K562 (cell line): ENCODE results near the gene POPDC2. TPM values are rescaled to one million over a fixed set of nuclear protein-coding genes. Genes with fewer than 3 reads are reported as not detected.

ENCODE experiments used
- ARHGAP35 ChIP-seq: fragments of 450-650 bp; IDR thresholded peaks from 2 replicates; pipeline ENCODE4 v1.6.1; 2018; ENCODE audit not compliant: partially characterized antibody
- CBX2 ChIP-seq: fragments of 200-600 bp; sonication (generic); IDR thresholded peaks from one replicate; pipeline ENCODE4 v1.6.1; 2012; ENCODE audit warnings: mild to moderate bottlenecking, low read length, inconsistent platforms; ENCODE audit not compliant: insufficient read depth, poor library complexity, severe bottlenecking
- HDAC6 ChIP-seq: IDR thresholded peaks from 2 replicates; pipeline ENCODE4 v1.6.1; 2012; ENCODE audit warnings: low read depth, mild to moderate bottlenecking, control low read depth, inconsistent platforms, low read length, moderate library complexity
- LARP7 ChIP-seq: fragments of 450-650 bp; IDR thresholded peaks from 2 replicates; pipeline ENCODE4 v1.6.1; 2016
- POU5F1 ChIP-seq: fragments of 150-350 bp; IDR thresholded peaks from 2 replicates; pipeline ENCODE4 v1.6.1; 2014; ENCODE audit warnings: borderline replicate concordance, low read length, low read depth, mild to moderate bottlenecking; ENCODE audit not compliant: partially characterized antibody
- SMARCC2 ChIP-seq: fragments of 450-650 bp; IDR thresholded peaks from 2 replicates; pipeline ENCODE4 v1.6.1; 2017; ENCODE audit warnings: antibody characterized with exemption, moderate library complexity, mild to moderate bottlenecking, low read depth
- TAF15 ChIP-seq: fragments of 200-400 bp; formaldehyde crosslinking; IDR thresholded peaks from 2 replicates; pipeline ENCODE4 v1.6.1; 2017; ENCODE audit warnings: mild to moderate bottlenecking, low read depth, low read length, moderate library complexity
- TFAM ChIP-seq: fragments of 250-450 bp; sonication (Bioruptor Pico); conservative IDR thresholded peaks from 2 replicates; pipeline ENCODE4 v1.5.0; 2021; ENCODE audit warnings: mild to moderate bottlenecking, moderate library complexity
- polyA plus RNA-seq, 8 experiments: library from polyadenylated mRNA; depleted of rRNA in 4 of 8; stranded (reverse) in 5 of 8; unstranded in 3 of 8; fragments of >200 nt; fragmentation: Nextera tagmentation in 2 of 8; fragmentation: Illumina TruSeq in 1 of 8; extraction: Ambion mirVana in 2 of 8; extraction: Trizol in 1 of 8; gene quantifications; 2 replicates each; pipeline versions ENCODE4 v1.2.1 to v1.2.3, GENCODE V29; 2011 to 2014; ENCODE audit warnings: inconsistent platforms in 1 of 8, missing spikeins in 1 of 8
- total RNA-seq, 7 experiments: library from RNA; depleted of rRNA in 6 of 7; stranded (reverse); fragments of >200 nt in 6 of 7; fragmentation: Illumina TruSeq in 2 of 7; extraction: Trizol in 2 of 7; gene quantifications; 2 replicates each; pipeline versions ENCODE4 v1.2.1 to v1.2.3, GENCODE V29; 2011 to 2021; ENCODE audit warnings: low replicate concordance in 1 of 7
- TF ChIP-seq, protein P1 (sequence below): fragments of 450-650 bp; IDR thresholded peaks from 2 replicates; pipeline ENCODE4 v1.6.1; 2016; ENCODE audit warnings: mild to moderate bottlenecking, moderate library complexity
- TF ChIP-seq, protein P2 (sequence below): fragments of 250-450 bp; sonication (Bioruptor Pico); IDR thresholded peaks from 2 replicates; pipeline ENCODE4 v1.4.0; 2020; ENCODE audit warnings: mild to moderate bottlenecking, moderate library complexity

POPDC2 gene
- total and polyA plus RNA-seq, 9 of the 15 experiments (the other 6 are each of a cell fraction or from before 2014, with no cell fraction given): 0.08 to 0.32 (median 0.13) TPM; not detected in 4

DNA sequence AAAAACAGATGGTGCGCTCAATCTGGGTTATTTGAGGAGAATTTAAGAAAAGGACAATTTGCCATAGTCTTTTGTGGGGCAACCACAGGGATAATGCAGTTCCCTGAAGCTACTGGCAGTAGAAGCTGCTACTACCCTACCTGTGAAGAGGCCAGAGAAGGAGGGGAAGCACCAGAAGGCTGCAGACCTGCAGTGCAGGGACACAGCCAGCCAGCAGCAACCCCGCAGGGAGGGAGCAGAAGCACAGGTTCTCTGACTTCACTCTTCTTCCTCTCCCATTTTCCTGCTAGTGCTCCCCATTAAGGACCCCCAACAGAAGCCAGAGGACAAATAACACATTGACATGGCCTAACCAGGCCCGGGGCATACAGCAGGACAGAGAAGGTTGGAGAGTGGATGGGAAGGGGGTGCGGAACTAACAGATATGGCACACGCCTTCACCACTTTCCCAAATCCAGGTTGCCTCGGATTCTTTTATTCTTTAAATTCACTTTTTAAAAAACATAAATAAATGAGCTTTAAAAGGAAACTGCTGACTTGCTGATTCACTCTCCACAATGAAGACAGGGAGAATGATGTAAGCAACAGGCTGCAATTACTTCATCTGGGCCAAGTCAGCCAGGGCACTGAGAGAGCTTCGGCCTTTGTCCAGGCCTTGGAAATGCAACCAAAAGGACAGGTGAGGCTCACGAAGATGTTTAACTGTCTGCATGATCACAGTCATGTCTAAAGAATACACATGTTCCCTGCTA lies 30.1 kb downstream of the POPDC2 start (continued):
- TF ChIP-seq, protein P1, sequence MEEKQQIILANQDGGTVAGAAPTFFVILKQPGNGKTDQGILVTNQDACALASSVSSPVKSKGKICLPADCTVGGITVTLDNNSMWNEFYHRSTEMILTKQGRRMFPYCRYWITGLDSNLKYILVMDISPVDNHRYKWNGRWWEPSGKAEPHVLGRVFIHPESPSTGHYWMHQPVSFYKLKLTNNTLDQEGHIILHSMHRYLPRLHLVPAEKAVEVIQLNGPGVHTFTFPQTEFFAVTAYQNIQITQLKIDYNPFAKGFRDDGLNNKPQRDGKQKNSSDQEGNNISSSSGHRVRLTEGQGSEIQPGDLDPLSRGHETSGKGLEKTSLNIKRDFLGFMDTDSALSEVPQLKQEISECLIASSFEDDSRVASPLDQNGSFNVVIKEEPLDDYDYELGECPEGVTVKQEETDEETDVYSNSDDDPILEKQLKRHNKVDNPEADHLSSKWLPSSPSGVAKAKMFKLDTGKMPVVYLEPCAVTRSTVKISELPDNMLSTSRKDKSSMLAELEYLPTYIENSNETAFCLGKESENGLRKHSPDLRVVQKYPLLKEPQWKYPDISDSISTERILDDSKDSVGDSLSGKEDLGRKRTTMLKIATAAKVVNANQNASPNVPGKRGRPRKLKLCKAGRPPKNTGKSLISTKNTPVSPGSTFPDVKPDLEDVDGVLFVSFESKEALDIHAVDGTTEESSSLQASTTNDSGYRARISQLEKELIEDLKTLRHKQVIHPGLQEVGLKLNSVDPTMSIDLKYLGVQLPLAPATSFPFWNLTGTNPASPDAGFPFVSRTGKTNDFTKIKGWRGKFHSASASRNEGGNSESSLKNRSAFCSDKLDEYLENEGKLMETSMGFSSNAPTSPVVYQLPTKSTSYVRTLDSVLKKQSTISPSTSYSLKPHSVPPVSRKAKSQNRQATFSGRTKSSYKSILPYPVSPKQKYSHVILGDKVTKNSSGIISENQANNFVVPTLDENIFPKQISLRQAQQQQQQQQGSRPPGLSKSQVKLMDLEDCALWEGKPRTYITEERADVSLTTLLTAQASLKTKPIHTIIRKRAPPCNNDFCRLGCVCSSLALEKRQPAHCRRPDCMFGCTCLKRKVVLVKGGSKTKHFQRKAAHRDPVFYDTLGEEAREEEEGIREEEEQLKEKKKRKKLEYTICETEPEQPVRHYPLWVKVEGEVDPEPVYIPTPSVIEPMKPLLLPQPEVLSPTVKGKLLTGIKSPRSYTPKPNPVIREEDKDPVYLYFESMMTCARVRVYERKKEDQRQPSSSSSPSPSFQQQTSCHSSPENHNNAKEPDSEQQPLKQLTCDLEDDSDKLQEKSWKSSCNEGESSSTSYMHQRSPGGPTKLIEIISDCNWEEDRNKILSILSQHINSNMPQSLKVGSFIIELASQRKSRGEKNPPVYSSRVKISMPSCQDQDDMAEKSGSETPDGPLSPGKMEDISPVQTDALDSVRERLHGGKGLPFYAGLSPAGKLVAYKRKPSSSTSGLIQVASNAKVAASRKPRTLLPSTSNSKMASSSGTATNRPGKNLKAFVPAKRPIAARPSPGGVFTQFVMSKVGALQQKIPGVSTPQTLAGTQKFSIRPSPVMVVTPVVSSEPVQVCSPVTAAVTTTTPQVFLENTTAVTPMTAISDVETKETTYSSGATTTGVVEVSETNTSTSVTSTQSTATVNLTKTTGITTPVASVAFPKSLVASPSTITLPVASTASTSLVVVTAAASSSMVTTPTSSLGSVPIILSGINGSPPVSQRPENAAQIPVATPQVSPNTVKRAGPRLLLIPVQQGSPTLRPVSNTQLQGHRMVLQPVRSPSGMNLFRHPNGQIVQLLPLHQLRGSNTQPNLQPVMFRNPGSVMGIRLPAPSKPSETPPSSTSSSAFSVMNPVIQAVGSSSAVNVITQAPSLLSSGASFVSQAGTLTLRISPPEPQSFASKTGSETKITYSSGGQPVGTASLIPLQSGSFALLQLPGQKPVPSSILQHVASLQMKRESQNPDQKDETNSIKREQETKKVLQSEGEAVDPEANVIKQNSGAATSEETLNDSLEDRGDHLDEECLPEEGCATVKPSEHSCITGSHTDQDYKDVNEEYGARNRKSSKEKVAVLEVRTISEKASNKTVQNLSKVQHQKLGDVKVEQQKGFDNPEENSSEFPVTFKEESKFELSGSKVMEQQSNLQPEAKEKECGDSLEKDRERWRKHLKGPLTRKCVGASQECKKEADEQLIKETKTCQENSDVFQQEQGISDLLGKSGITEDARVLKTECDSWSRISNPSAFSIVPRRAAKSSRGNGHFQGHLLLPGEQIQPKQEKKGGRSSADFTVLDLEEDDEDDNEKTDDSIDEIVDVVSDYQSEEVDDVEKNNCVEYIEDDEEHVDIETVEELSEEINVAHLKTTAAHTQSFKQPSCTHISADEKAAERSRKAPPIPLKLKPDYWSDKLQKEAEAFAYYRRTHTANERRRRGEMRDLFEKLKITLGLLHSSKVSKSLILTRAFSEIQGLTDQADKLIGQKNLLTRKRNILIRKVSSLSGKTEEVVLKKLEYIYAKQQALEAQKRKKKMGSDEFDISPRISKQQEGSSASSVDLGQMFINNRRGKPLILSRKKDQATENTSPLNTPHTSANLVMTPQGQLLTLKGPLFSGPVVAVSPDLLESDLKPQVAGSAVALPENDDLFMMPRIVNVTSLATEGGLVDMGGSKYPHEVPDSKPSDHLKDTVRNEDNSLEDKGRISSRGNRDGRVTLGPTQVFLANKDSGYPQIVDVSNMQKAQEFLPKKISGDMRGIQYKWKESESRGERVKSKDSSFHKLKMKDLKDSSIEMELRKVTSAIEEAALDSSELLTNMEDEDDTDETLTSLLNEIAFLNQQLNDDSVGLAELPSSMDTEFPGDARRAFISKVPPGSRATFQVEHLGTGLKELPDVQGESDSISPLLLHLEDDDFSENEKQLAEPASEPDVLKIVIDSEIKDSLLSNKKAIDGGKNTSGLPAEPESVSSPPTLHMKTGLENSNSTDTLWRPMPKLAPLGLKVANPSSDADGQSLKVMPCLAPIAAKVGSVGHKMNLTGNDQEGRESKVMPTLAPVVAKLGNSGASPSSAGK: no peak
- TF ChIP-seq TAF15 (no peak), CBX2 (no peak), HDAC6 (no peak), ARHGAP35 (no peak), POU5F1 (no peak), LARP7 (no peak), SMARCC2 (no peak), TFAM (CRISPR knock-in tag) (no peak)
- TF ChIP-seq, protein P2, sequence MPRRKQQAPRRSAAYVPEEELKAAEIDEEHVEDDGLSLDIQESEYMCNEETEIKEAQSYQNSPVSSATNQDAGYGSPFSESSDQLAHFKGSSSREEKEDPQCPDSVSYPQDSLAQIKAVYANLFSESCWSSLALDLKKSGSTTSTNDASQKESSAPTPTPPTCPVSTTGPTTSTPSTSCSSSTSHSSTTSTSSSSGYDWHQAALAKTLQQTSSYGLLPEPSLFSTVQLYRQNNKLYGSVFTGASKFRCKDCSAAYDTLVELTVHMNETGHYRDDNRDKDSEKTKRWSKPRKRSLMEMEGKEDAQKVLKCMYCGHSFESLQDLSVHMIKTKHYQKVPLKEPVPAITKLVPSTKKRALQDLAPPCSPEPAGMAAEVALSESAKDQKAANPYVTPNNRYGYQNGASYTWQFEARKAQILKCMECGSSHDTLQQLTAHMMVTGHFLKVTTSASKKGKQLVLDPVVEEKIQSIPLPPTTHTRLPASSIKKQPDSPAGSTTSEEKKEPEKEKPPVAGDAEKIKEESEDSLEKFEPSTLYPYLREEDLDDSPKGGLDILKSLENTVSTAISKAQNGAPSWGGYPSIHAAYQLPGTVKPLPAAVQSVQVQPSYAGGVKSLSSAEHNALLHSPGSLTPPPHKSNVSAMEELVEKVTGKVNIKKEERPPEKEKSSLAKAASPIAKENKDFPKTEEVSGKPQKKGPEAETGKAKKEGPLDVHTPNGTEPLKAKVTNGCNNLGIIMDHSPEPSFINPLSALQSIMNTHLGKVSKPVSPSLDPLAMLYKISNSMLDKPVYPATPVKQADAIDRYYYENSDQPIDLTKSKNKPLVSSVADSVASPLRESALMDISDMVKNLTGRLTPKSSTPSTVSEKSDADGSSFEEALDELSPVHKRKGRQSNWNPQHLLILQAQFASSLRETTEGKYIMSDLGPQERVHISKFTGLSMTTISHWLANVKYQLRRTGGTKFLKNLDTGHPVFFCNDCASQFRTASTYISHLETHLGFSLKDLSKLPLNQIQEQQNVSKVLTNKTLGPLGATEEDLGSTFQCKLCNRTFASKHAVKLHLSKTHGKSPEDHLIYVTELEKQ (CRISPR knock-in tag): no peak
